GM23338 (cell line): ENCODE measurements around the gene MIPEP. TPM values are rescaled to one million over a fixed set of nuclear protein-coding genes. Genes with fewer than 3 reads are reported as not detected.

Experiments used
- ATAC-seq: fragments of 200-7000 bp; cut with Tn5 transposase; 3 replicates; pipeline ENCODE4 v1.9.1; 2020
- DNase-seq: peaks from one replicate; pipeline ENCODE4 v3.0.0-alpha.2; 2015; ENCODE audit warnings: low spot score
- H2AFZ ChIP-seq: fragments of 200-600 bp; sonication (generic); 2 replicates; pipeline ENCODE4 v1.8.0; 2016; ENCODE audit warnings: antibody characterized with exemption, mild to moderate bottlenecking, moderate library complexity
- H3F3A ChIP-seq: fragments of 200-600 bp; sonication (generic); replicated peaks from 2 replicates; pipeline ENCODE4 v1.8.0; 2017; ENCODE audit warnings: antibody characterized with exemption, mixed run types, low read depth
- H3K27ac ChIP-seq: fragments of 200-600 bp; sonication (generic); 2 replicates; pipeline ENCODE4 v1.6.1; 2016; ENCODE audit warnings: low read depth
- H3K27me3 ChIP-seq: fragments of 200-600 bp; sonication (generic); 2 replicates; pipeline ENCODE4 v1.8.0; 2016; ENCODE audit warnings: mild to moderate bottlenecking, mixed run types, moderate library complexity; ENCODE audit not compliant: insufficient read depth
- H3K36me3 ChIP-seq: fragments of 200-600 bp; sonication (generic); 2 replicates; pipeline ENCODE4 v1.8.0; 2016; ENCODE audit warnings: mild to moderate bottlenecking; ENCODE audit not compliant: insufficient read depth
- H3K4me1 ChIP-seq: fragments of 200-600 bp; sonication (generic); 2 replicates; pipeline ENCODE4 v1.8.0; 2016; ENCODE audit warnings: mild to moderate bottlenecking, moderate library complexity; ENCODE audit not compliant: insufficient read depth
- H3K4me2 ChIP-seq: fragments of 200-600 bp; sonication (generic); 2 replicates; pipeline ENCODE4 v1.7.1; 2017; ENCODE audit warnings: mixed run types
- H3K4me3 ChIP-seq: fragments of 200-600 bp; sonication (generic); 2 replicates; pipeline ENCODE4 v1.6.1; 2016; ENCODE audit warnings: mixed run types
- H3K79me2 ChIP-seq: fragments of 200-600 bp; sonication (generic); replicated peaks from 2 replicates; pipeline ENCODE4 v1.8.0; 2017; ENCODE audit warnings: mild to moderate bottlenecking; ENCODE audit not compliant: insufficient read depth
- H3K9me2 ChIP-seq: fragments of 200-600 bp; sonication (generic); 2 replicates; pipeline ENCODE4 v1.8.0; 2017; ENCODE audit not compliant: insufficient read depth
- H4K20me1 ChIP-seq: fragments of 200-600 bp; sonication (generic); replicated peaks from 2 replicates; pipeline ENCODE4 v1.8.0; 2017; ENCODE audit warnings: mild to moderate bottlenecking; ENCODE audit not compliant: insufficient read depth
- H3K27ac Mint-ChIP-seq: 2 replicates; pipeline ENCODE4 v1.8.0; 2020; ENCODE audit warnings: inconsistent platforms, mild to moderate bottlenecking, moderate library complexity, mixed read lengths
- H3K27me3 Mint-ChIP-seq: 3 replicates; pipeline ENCODE4 v1.8.0; 2022; ENCODE audit warnings: low read depth, mild to moderate bottlenecking, moderate library complexity, mixed read lengths, inconsistent platforms; ENCODE audit not compliant: insufficient read depth, poor library complexity
- H3K36me3 Mint-ChIP-seq: 3 replicates; pipeline ENCODE4 v1.8.0; 2021; ENCODE audit warnings: low read depth, mild to moderate bottlenecking, inconsistent platforms, moderate library complexity, mixed read lengths
- H3K4me1 Mint-ChIP-seq: 3 replicates; pipeline ENCODE4 v1.8.0; 2020; ENCODE audit warnings: mild to moderate bottlenecking, inconsistent platforms, mixed read lengths
- H3K4me3 Mint-ChIP-seq: 3 replicates; pipeline ENCODE4 v1.8.0; 2021; ENCODE audit warnings: moderate library complexity, mild to moderate bottlenecking, inconsistent platforms, mixed read lengths
- H3K9me3 Mint-ChIP-seq: 3 replicates; pipeline ENCODE4 v1.8.0; 2020; ENCODE audit warnings: moderate library complexity, mild to moderate bottlenecking, inconsistent platforms, mixed read lengths
- CREB1 ChIP-seq: fragments of 250-450 bp; sonication (Bioruptor Pico); IDR thresholded peaks from 2 replicates; pipeline ENCODE4 v1.5.0; 2020; ENCODE audit warnings: low read depth, mild to moderate bottlenecking, moderate library complexity
- EZH2 ChIP-seq: fragments of 200-600 bp; sonication (generic); IDR thresholded peaks from one replicate; pipeline ENCODE4 v1.8.0; 2017; ENCODE audit warnings: antibody characterized with exemption, mild to moderate bottlenecking, low read depth; ENCODE audit not compliant: unreplicated experiment
- EZH2phosphoT487 ChIP-seq: fragments of 200-600 bp; sonication (generic); IDR thresholded peaks from one replicate; pipeline ENCODE4 v1.8.1; 2018; ENCODE audit warnings: antibody characterized with exemption; ENCODE audit not compliant: unreplicated experiment
- JUNB ChIP-seq: IDR thresholded peaks from one replicate; pipeline ENCODE4 v1.6.1; 2016; ENCODE audit warnings: antibody characterized with exemption; ENCODE audit not compliant: unreplicated experiment
- NANOG ChIP-seq: IDR thresholded peaks from 2 replicates; pipeline ENCODE4 v1.6.1; 2016; ENCODE audit warnings: antibody characterized with exemption, borderline replicate concordance
- POLR2AphosphoS5 ChIP-seq: IDR thresholded peaks from 2 replicates; pipeline ENCODE4 v1.6.1; 2016; ENCODE audit warnings: antibody characterized with exemption, low read depth
- STAT1 ChIP-seq: IDR thresholded peaks from one replicate; pipeline ENCODE4 v1.6.1; 2016; ENCODE audit warnings: antibody characterized with exemption; ENCODE audit not compliant: unreplicated experiment
- ZNF114 ChIP-seq: fragments of 250-450 bp; sonication (Bioruptor Pico); IDR thresholded peaks from 2 replicates; pipeline ENCODE4 v1.5.0; 2020; ENCODE audit warnings: mild to moderate bottlenecking, moderate library complexity
- ZNF331 ChIP-seq: fragments of 250-450 bp; sonication (Bioruptor Pico); IDR thresholded peaks from 2 replicates; pipeline ENCODE4 v1.5.0; 2020; ENCODE audit warnings: low read depth, mild to moderate bottlenecking, moderate library complexity
- ZNF462 ChIP-seq: fragments of 250-450 bp; sonication (Bioruptor Pico); IDR thresholded peaks from 2 replicates; pipeline ENCODE4 v1.5.0; 2020; ENCODE audit warnings: mild to moderate bottlenecking, moderate library complexity
- polyA plus RNA-seq: library from polyadenylated mRNA; unstranded; fragments of >200 nt; fragmentation: Nextera tagmentation; extraction: Ambion mirVana; gene quantifications from 2 replicates; pipeline ENCODE4 v1.2.1, GENCODE V29; 2016
- total RNA-seq: library from RNA; depleted of rRNA; stranded (reverse); fragments of >200 nt; shearing (Covaris generic); gene quantifications from 2 replicates; pipeline ENCODE4 v1.2.3, GENCODE V29; 2014
- TF ChIP-seq, protein P1 (sequence below): IDR thresholded peaks from one replicate; pipeline ENCODE4 v1.6.1; 2018; ENCODE audit warnings: antibody characterized with exemption; ENCODE audit not compliant: unreplicated experiment
- TF ChIP-seq, protein P2 (sequence below), 2 experiments: fragments of 200-600 bp in 1 of 2; sonication (generic) in 1 of 2; conservative IDR thresholded peaks; 2 replicates each; pipeline versions ENCODE4 v1.5.1 to v1.6.1; 2016 to 2017; ENCODE audit warnings: antibody characterized with exemption in 2 of 2, low read depth in 2 of 2, mild to moderate bottlenecking in 2 of 2, moderate library complexity in 1 of 2
- TF ChIP-seq, protein P3 (sequence below): IDR thresholded peaks from 2 replicates; pipeline ENCODE4 v1.6.1; 2016; ENCODE audit warnings: antibody characterized with exemption

Gene MIPEP
- total and polyA plus RNA-seq, 2 experiments from 2014 or later, result 20.8 to 22.5 TPM

GRCh38 chr13:23909606-23910005 is 20.4 kb upstream of the MIPEP start:
- no peak for TF ChIP-seq CREB1
- no peak for TF ChIP-seq EZH2
- no peak for TF ChIP-seq ZNF462 (CRISPR knock-in tag)
- TF ChIP-seq, protein P1, sequence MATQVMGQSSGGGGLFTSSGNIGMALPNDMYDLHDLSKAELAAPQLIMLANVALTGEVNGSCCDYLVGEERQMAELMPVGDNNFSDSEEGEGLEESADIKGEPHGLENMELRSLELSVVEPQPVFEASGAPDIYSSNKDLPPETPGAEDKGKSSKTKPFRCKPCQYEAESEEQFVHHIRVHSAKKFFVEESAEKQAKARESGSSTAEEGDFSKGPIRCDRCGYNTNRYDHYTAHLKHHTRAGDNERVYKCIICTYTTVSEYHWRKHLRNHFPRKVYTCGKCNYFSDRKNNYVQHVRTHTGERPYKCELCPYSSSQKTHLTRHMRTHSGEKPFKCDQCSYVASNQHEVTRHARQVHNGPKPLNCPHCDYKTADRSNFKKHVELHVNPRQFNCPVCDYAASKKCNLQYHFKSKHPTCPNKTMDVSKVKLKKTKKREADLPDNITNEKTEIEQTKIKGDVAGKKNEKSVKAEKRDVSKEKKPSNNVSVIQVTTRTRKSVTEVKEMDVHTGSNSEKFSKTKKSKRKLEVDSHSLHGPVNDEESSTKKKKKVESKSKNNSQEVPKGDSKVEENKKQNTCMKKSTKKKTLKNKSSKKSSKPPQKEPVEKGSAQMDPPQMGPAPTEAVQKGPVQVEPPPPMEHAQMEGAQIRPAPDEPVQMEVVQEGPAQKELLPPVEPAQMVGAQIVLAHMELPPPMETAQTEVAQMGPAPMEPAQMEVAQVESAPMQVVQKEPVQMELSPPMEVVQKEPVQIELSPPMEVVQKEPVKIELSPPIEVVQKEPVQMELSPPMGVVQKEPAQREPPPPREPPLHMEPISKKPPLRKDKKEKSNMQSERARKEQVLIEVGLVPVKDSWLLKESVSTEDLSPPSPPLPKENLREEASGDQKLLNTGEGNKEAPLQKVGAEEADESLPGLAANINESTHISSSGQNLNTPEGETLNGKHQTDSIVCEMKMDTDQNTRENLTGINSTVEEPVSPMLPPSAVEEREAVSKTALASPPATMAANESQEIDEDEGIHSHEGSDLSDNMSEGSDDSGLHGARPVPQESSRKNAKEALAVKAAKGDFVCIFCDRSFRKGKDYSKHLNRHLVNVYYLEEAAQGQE, result no peak
- TF ChIP-seq EZH2phosphoT487, result no peak
- no peak for TF ChIP-seq JUNB
- TF ChIP-seq NANOG, result no peak
- no peak for TF ChIP-seq POLR2AphosphoS5
- TF ChIP-seq, protein P2, sequence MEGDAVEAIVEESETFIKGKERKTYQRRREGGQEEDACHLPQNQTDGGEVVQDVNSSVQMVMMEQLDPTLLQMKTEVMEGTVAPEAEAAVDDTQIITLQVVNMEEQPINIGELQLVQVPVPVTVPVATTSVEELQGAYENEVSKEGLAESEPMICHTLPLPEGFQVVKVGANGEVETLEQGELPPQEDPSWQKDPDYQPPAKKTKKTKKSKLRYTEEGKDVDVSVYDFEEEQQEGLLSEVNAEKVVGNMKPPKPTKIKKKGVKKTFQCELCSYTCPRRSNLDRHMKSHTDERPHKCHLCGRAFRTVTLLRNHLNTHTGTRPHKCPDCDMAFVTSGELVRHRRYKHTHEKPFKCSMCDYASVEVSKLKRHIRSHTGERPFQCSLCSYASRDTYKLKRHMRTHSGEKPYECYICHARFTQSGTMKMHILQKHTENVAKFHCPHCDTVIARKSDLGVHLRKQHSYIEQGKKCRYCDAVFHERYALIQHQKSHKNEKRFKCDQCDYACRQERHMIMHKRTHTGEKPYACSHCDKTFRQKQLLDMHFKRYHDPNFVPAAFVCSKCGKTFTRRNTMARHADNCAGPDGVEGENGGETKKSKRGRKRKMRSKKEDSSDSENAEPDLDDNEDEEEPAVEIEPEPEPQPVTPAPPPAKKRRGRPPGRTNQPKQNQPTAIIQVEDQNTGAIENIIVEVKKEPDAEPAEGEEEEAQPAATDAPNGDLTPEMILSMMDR (conservative IDR thresholded peaks at IDR 0.05; ENCODE audit: low read depth in 2 of 2), result no peak
- no peak for TF ChIP-seq STAT1
- no peak for TF ChIP-seq ZNF331 (CRISPR knock-in tag)
- TF ChIP-seq, protein P3, sequence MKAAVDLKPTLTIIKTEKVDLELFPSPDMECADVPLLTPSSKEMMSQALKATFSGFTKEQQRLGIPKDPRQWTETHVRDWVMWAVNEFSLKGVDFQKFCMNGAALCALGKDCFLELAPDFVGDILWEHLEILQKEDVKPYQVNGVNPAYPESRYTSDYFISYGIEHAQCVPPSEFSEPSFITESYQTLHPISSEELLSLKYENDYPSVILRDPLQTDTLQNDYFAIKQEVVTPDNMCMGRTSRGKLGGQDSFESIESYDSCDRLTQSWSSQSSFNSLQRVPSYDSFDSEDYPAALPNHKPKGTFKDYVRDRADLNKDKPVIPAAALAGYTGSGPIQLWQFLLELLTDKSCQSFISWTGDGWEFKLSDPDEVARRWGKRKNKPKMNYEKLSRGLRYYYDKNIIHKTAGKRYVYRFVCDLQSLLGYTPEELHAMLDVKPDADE, result no peak
- TF ChIP-seq ZNF114 (CRISPR knock-in tag), result no peak
- no peaks in the 10 kb centered on the region for H4K20me1 ChIP-seq
- H3K36me3 ChIP-seq, result no peaks in the 10 kb centered on the region
- Mint-ChIP-seq H3K4me3 (no peak overlapping the region), H3K27me3 (peaks cover under 1% of the 10 kb centered on the region), H3K4me1 (peaks cover 23% of the 10 kb centered on the region), H3K36me3 (no peaks in the 10 kb centered on the region), H3K9me3 (no peaks in the 10 kb centered on the region), H3K27ac (no peak overlapping the region)
- H3K9me2 ChIP-seq, result no peaks in the 10 kb centered on the region
- no peak for ATAC-seq
- no peak overlapping the region for H3K27ac ChIP-seq
- H3K27me3 ChIP-seq, result peaks cover 6% of the 10 kb centered on the region; the same call in 1 of the 2 replicates
- H3K4me3 ChIP-seq, result no peak overlapping the region
- H2AFZ ChIP-seq, result no peak overlapping the region
- H3F3A ChIP-seq, result no peaks in the 10 kb centered on the region
- DNase-seq, result no peak
- no peaks in the 10 kb centered on the region for H3K79me2 ChIP-seq
- H3K4me2 ChIP-seq, result no peak overlapping the region
- H3K4me1 ChIP-seq, result peaks cover 21% of the 10 kb centered on the region
